ENCODE data around the gene PARP4.
"Not testable (repeated sequence)": the region's sequence is repeated elsewhere in the genome, so short reads cannot be mapped to it uniquely, and the experiment has no call there.

The PARP4 gene

GRCh38 chr13:24527266-24527775, 14.7 kb upstream of the PARP4 start:
- Mint-ChIP-seq H3K4me3 (no peak overlapping the region), H3K27ac (ENCODE audit: low read depth) (no peak overlapping the region), H3K9me3 (no peaks in the 10 kb centered on the region), H3K36me3 (ENCODE audit: insufficient read depth) (no peaks in the 10 kb centered on the region), H3K4me1 (no peaks in the 10 kb centered on the region), H3K27me3 (peaks cover 43% of the 10 kb centered on the region)
- ATAC-seq (replicated peaks; ENCODE audit: extremely low read depth, poor library complexity, severe bottlenecking) (no peak), DNase-seq (ENCODE audit: low spot score in 2 of 2) (no peak)

- Mint-ChIP-seq H3K36me3 (ENCODE audit: insufficient read depth) (no peaks in the 10 kb centered on the region), H3K4me1 (no peaks in the 10 kb centered on the region), H3K4me3 (no peak overlapping the region), H3K27ac (ENCODE audit: low read depth) (no peak overlapping the region), H3K9me3 (no peaks in the 10 kb centered on the region), H3K27me3 (no peaks in the 10 kb centered on the region)
- ATAC-seq (replicated peaks; ENCODE audit: extremely low read depth, poor library complexity, severe bottlenecking) = no peak
- DNase-seq (ENCODE audit: low spot score in 2 of 2) = no peak
Measured at GRCh38 chr13:24520733-24521132, 8.2 kb upstream of the PARP4 start.

- Mint-ChIP-seq H3K27ac (ENCODE audit: low read depth) (no peak overlapping the region), H3K4me1 (peaks cover 13% of the 10 kb centered on the region), H3K27me3 (no peaks in the 10 kb centered on the region), H3K36me3 (ENCODE audit: insufficient read depth) (no peaks in the 10 kb centered on the region), H3K4me3 (no peak overlapping the region), H3K9me3 (no peaks in the 10 kb centered on the region)
- DNase-seq (ENCODE audit: low spot score in 2 of 2) = no peak
- no peak for ATAC-seq (replicated peaks; ENCODE audit: extremely low read depth, poor library complexity, severe bottlenecking)
Measured at GRCh38 chr13:24516919-24517318, 4.3 kb upstream of the PARP4 start.

GRCh38 chr13:24512908-24513213, 283 bp upstream of the PARP4 start:
- H3K36me3 Mint-ChIP-seq (ENCODE audit: insufficient read depth) = peaks cover 4% of the 10 kb centered on the region
- H3K4me3 Mint-ChIP-seq = peak overlapping the region; percentile 81
- H3K27ac Mint-ChIP-seq (ENCODE audit: low read depth) = peak overlapping the region; percentile 80
- H3K4me1 Mint-ChIP-seq = peaks cover 36% of the 10 kb centered on the region
- no peaks in the 10 kb centered on the region for H3K27me3 Mint-ChIP-seq
- no peaks in the 10 kb centered on the region for H3K9me3 Mint-ChIP-seq
- no peak for DNase-seq (ENCODE audit: low spot score in 2 of 2)
- no peak for ATAC-seq (replicated peaks; ENCODE audit: extremely low read depth, poor library complexity, severe bottlenecking)

- Mint-ChIP-seq H3K4me3 (peak overlapping the region; percentile 81), H3K27me3 (no peaks in the 10 kb centered on the region), H3K4me1 (peaks cover 43% of the 10 kb centered on the region), H3K36me3 (ENCODE audit: insufficient read depth) (peaks cover 4% of the 10 kb centered on the region), H3K27ac (ENCODE audit: low read depth) (peak overlapping the region; percentile 80), H3K9me3 (no peaks in the 10 kb centered on the region)
- peak; percentile 14 for ATAC-seq (replicated peaks; ENCODE audit: extremely low read depth, poor library complexity, severe bottlenecking)
- no peak for DNase-seq (ENCODE audit: low spot score in 2 of 2)
Measured at GRCh38 chr13:24511816-24512196, 772 bp downstream of the PARP4 start.

- peaks cover 4% of the 10 kb centered on the region for H3K36me3 Mint-ChIP-seq (ENCODE audit: insufficient read depth)
- DNase-seq (ENCODE audit: low spot score in 2 of 2) (peak in 1 of 2 donors; percentile 25), ATAC-seq (replicated peaks; ENCODE audit: extremely low read depth, poor library complexity, severe bottlenecking) (peak; percentile 53)
- H3K27ac Mint-ChIP-seq (ENCODE audit: low read depth) = peak overlapping the region; percentile 80
- H3K4me3 Mint-ChIP-seq = peak overlapping the region; percentile 81
- peaks cover 43% of the 10 kb centered on the region for H3K4me1 Mint-ChIP-seq
- no peaks in the 10 kb centered on the region for H3K27me3 Mint-ChIP-seq
- no peaks in the 10 kb centered on the region for H3K9me3 Mint-ChIP-seq
Measured at GRCh38 chr13:24511019-24511815, 1.4 kb downstream of the PARP4 start.

GRCh38 chr13:24506698-24507335, 5.8 kb downstream of the PARP4 start:
- peaks cover 13% of the 10 kb centered on the region for H3K36me3 Mint-ChIP-seq (ENCODE audit: insufficient read depth)
- H3K27me3 Mint-ChIP-seq = no peaks in the 10 kb centered on the region
- no peak overlapping the region for H3K4me3 Mint-ChIP-seq
- ATAC-seq (replicated peaks; ENCODE audit: extremely low read depth, poor library complexity, severe bottlenecking) (no peak), DNase-seq (ENCODE audit: low spot score in 2 of 2) (no peak)
- H3K27ac Mint-ChIP-seq (ENCODE audit: low read depth) = no peak overlapping the region
- no peaks in the 10 kb centered on the region for H3K9me3 Mint-ChIP-seq
- H3K4me1 Mint-ChIP-seq = peaks cover 43% of the 10 kb centered on the region

- Mint-ChIP-seq H3K36me3 (ENCODE audit: insufficient read depth) (peaks cover 17% of the 10 kb centered on the region), H3K4me1 (peaks cover 39% of the 10 kb centered on the region)
- not testable (repeated sequence) for DNase-seq (ENCODE audit: low spot score in 2 of 2); H3K9me3 Mint-ChIP-seq; H3K4me3 Mint-ChIP-seq; ATAC-seq (replicated peaks; ENCODE audit: extremely low read depth, poor library complexity, severe bottlenecking); H3K27ac Mint-ChIP-seq (ENCODE audit: low read depth); H3K27me3 Mint-ChIP-seq
Measured at GRCh38 chr13:24506283-24506682, 6.3 kb downstream of the PARP4 start.

- peaks cover 18% of the 10 kb centered on the region for H3K36me3 Mint-ChIP-seq (ENCODE audit: insufficient read depth)
- no peak for ATAC-seq (replicated peaks; ENCODE audit: extremely low read depth, poor library complexity, severe bottlenecking)
- no peaks in the 10 kb centered on the region for H3K27me3 Mint-ChIP-seq
- peaks cover 39% of the 10 kb centered on the region for H3K4me1 Mint-ChIP-seq
- no peak overlapping the region for H3K4me3 Mint-ChIP-seq
- H3K9me3 Mint-ChIP-seq = no peaks in the 10 kb centered on the region
- DNase-seq (ENCODE audit: low spot score in 2 of 2) = no peak
- H3K27ac Mint-ChIP-seq (ENCODE audit: low read depth) = no peak overlapping the region
Measured at GRCh38 chr13:24505756-24506155, 6.8 kb downstream of the PARP4 start.

GRCh38 chr13:24505256-24505655, 7.3 kb downstream of the PARP4 start:
- Mint-ChIP-seq H3K27me3 (no peaks in the 10 kb centered on the region), H3K4me3 (no peak overlapping the region), H3K4me1 (peaks cover 39% of the 10 kb centered on the region), H3K36me3 (ENCODE audit: insufficient read depth) (peaks cover 21% of the 10 kb centered on the region), H3K9me3 (no peaks in the 10 kb centered on the region), H3K27ac (ENCODE audit: low read depth) (no peak overlapping the region)
- ATAC-seq (replicated peaks; ENCODE audit: extremely low read depth, poor library complexity, severe bottlenecking) (no peak), DNase-seq (ENCODE audit: low spot score in 2 of 2) (no peak)

GRCh38 chr13:24503379-24503696, 9.2 kb downstream of the PARP4 start:
- Mint-ChIP-seq H3K4me1 (peaks cover 29% of the 10 kb centered on the region), H3K36me3 (ENCODE audit: insufficient read depth) (peaks cover 24% of the 10 kb centered on the region), H3K9me3 (no peaks in the 10 kb centered on the region), H3K4me3 (no peak overlapping the region), H3K27me3 (no peaks in the 10 kb centered on the region), H3K27ac (ENCODE audit: low read depth) (no peak overlapping the region)
- ATAC-seq (replicated peaks; ENCODE audit: extremely low read depth, poor library complexity, severe bottlenecking) (no peak), DNase-seq (ENCODE audit: low spot score in 2 of 2) (no peak)

- Mint-ChIP-seq H3K4me3 (no peak overlapping the region), H3K27ac (ENCODE audit: low read depth) (no peak overlapping the region), H3K27me3 (no peaks in the 10 kb centered on the region), H3K36me3 (ENCODE audit: insufficient read depth) (peaks cover 30% of the 10 kb centered on the region), H3K4me1 (peaks cover 26% of the 10 kb centered on the region), H3K9me3 (no peaks in the 10 kb centered on the region)
- no peak for ATAC-seq (replicated peaks; ENCODE audit: extremely low read depth, poor library complexity, severe bottlenecking)
- DNase-seq (ENCODE audit: low spot score in 2 of 2) = no peak
Measured at GRCh38 chr13:24502533-24503378, 9.8 kb downstream of the PARP4 start.

Data from central memory CD8-positive, alpha-beta T cell (primary cell).